Hypothalamus (tissue), 51 donors: ENCODE measurements around the gene GTPBP10.
"Not testable (repeated sequence)": the region's sequence is repeated elsewhere in the genome, so short reads cannot be mapped to it uniquely, and the experiment has no call there.

Source experiments
- DNase-seq, 51 donors: peaks; one replicate each; lab custom pipeline; 2025; lab: John Stamatoyannopoulos, UW

GTPBP10 gene, protein sequence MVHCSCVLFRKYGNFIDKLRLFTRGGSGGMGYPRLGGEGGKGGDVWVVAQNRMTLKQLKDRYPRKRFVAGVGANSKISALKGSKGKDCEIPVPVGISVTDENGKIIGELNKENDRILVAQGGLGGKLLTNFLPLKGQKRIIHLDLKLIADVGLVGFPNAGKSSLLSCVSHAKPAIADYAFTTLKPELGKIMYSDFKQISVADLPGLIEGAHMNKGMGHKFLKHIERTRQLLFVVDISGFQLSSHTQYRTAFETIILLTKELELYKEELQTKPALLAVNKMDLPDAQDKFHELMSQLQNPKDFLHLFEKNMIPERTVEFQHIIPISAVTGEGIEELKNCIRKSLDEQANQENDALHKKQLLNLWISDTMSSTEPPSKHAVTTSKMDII

DNA sequence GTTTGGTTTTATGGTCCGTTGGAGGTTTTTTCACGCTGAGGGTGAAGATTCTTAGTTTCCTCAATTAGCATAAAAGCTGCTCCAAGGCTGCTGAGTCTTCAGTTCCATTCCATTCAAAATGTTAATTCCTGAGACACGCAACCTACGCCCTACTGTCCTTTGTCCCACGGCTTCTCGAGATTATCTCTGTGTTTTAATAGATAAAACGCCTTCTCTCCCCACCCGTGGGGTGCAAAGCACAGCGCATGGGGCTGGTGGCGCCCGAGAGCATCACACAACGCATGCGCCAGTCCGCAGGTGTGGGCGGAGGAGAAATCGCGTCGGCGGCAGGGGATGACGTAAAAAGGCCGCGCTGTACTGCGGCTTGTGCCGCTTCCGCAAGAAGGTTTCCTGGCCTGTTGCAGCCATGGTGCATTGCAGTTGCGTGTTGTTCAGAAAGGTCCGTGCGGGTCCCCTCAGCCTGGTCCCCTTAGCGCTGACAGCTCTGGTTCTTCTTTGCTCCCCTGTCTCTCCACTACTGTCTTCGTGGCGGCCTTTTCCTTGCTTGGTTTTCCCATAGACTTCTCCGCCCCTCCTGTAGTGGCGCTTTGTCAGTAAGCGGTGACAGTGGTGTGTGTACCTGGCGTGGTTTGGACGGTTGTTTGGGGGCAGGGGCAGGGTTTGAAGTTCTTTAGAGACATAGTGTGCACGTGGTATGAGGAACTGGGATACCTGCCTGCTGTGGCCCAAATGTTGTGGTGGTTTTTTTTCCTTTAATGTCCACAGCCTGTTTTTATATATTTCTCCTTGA lies at the start of gene GTPBP10:
Gene GTPBP10, plus strand, starts transcription at position 381 of the 790 bp plus-strand sequence. Its CDS starts 26 bp downstream, at position 407.
- peak; percentile 31 to 95 (median 87) for DNase-seq

DNA sequence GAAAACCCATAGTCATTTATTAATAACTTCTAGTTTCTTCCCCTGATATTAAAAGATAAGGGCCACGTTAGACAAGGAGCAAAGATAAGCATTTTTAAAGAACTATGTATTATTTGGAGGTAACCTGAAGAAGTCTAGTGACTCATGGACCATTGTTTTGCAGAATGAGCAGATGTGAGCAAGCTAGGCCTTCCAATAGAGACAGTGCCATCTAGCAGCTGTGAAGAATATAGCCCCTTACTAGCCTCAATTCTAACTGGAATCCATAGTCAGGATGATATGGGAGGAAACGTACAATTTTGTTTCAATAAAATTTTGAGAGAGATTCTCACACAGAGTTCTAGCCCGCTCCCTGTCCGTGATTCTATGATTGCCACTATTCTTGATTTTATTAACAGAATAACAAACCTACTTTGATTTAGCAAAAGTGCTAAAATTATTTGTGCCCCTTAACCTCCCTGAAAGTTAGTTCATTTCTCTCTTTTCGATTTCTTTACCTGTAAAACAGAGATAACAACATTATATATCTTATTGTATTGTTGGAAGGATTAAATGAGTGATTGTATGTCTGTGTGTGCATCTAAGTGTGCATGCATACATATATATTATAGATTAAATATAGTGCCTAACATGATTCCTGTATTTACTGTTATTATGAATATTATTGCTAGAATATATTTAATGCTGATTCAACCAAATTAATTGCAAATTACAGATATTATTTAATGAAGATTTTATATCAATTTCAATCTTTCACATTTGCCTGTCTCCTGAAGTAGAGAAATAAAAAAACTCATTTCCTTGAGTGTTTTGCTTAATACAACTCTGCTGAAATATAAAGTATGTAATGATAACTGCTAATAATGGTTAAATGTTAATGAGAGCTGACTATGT lies 48.1 kb upstream of the GTPBP10 start:
- peak in 1 of 51 donors; percentile 10 for DNase-seq

DNA sequence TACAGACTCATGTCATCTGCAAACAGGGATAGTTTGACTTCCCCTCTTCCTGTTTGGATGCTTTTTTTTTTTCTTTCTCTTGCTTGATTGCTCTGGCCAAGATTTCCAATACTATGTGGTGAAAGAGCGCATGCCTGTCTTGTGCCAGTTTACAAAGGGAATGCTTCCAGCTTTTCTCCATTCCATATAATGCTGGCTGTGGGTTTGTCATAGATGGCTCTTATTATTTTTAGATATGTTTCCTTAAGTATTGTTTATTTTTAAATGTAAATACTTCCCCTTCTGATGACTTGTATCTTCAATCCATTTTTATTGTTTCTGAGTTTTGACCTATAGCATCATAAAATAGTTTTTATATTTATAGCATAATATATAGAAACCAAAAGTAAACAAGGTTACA lies 43.3 kb upstream of the GTPBP10 start:
- DNase-seq = no peak

DNA sequence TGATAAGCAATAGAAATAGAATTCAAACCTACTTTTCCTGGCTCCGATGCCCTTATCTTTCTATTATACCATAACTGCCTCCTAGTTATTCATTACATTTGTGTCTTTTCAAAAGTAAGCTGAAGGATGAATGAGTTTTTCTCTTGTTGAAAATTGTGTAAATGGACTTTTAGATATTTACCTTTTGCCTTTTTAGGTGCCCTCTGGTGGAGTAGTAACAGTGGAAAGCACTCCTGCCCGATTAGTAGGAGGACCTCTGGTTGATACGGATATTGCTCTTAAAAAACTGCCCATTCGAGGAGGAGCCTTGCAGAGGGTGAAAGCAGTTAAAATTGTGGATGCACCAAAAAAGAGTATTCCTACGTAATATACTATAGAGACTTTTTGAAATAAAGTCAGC lies 36.6 kb upstream of the GTPBP10 start:
- no peak for DNase-seq

DNA sequence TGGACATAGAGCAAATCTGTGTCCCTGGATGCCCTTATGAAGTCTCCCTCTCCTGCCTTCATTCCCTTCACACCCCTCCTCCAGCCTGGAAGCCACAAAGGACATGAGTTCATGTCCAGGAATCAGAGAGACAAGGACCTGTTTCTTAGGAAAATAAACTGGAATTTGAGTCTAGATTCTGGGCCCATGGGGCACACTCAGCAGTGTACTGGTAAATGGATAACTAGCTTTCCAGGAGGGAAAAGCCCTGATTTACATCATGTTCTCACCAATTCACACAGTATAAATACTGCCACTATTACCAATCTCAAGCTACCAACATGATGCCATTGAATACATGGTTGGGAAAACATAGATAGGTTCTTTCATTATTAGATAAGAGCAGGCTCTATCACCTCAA lies 35.3 kb upstream of the GTPBP10 start:
- DNase-seq = no peak

DNA sequence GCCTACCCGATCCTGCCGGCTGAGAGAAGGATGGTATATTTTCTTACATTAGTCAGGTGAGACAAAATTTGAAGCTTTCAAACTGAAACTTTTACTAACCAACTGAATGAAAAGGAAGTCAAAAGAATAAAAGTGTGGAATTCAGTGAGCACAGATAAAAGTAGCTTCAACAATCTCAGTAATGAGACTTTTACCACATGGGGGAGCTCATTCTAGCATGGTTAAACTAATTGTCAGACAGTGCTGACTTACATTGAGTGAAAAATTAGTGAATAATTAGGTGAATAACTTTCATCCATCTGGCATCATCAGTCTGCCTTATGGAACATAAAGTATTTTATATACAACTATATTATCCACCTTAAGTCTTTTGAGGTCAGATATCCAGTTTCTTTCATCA lies 33.8 kb upstream of the GTPBP10 start:
- no peak for DNase-seq

DNA sequence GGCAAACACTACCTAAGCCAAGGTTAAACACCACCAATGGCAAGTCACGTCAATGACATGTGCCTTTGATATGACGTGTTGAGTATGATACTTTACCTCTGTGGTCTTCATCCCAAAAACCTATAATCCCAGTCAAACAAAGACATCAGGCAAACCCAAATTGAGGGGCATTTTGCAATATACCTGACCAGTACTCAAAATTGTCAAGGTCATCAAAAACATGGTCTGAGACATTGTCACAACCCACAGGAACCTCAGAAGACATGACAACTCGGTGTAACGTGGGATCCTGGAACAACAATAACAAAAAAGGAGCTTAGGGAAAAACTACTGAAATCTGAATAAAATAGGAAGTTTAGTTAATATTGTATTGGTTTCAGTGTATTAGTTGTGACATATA lies 32.6 kb upstream of the GTPBP10 start:
- no peak for DNase-seq

DNA sequence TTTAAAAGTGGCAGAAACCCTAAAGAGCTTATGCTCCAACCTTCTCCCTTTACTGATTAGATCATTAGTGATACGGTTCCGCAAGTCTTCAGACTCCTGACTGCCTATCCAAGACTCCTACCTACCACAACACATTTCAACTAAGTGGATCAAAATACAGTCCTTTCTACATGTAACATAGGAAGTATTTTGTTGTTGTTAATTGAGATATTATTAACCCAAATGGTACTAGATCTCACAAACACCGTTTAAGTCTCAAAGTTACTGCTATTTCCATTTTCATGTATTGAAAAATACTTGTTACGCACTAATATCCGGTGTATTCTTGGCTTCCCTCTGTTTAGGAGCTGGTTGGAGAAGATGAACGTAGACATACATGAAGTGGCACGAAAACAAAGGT lies 26.5 kb upstream of the GTPBP10 start:
- no peak for DNase-seq

DNA sequence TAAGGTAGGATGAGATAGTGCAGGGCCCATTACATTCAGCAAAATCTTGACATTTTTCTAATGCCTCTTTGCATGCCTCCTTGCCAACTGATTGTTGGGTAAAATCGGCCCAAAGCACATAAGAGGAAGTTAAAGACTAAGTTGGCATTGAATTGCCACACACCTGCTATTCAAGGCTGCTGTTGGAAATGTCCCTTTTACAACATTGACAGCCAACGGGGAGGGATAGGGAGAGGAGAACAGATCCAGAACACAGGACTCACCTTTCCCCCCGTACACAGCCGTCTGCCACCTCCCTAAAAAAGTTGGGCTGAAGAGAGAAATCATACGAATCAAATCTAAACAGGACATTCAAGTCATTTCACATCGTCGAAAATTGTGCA lies 26.1 kb upstream of the GTPBP10 start:
- no peak for DNase-seq

DNA sequence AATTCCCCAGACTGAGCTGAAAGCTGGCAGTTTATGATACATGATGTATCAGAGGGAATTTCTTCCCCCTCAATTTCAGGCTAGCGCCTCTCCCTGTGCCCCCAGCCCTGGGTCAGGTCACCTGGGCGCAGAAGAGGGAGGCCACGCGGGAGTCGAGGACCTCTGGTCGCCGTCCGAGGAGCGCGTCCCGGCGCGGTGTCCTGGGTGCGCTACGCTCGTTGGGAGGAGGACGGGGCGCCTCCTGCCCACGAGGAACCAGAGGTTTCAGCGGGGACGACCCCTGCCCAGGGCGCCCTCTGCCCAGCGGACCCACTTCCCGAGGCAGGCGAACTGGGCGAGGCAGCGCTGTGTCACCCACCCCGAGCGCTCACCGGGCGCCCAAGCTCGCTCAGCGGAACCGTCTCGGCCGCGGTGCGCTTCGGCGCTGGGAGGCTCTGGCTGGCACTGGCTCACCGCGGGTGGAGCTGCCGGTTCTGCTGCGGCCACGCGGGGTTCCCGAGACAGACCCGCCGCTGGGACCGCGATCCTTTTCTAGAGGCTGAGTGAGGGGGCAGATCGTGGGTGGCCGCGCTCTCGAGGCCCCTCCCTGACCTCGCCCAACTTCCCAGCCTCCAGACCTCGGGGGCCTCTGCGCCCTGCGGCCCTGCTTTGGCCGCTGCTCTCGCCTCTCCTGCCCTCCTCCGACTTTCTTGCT lies 25.6 kb upstream of the GTPBP10 start, which contains the start of gene FAM237B:
Gene FAM237B, minus strand, starts transcription at position 504 of the 694 bp plus-strand sequence. CDS start 1,556 bp downstream, outside the sequence.
- peak in 2 of 51 donors; percentile 1 to 3 for DNase-seq

DNA sequence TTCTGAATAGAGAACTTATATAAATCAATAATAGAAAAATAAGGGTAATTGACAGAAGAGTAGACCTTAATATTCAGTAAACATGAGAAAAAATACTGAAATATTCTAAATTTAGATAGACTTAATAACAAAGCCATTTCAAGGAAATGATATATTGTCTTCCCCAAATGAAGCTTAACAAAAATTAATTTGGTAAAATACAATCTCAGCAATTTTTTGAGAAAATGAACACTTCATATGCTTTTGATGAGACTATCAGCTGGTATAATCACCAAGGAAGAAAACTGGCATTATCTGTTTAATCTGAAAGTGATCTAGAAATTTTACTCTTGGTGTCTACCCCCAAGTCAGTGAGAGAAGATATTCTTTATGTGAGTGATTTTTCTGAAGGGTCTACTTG lies 23.7 kb upstream of the GTPBP10 start:
- no peak for DNase-seq

DNA sequence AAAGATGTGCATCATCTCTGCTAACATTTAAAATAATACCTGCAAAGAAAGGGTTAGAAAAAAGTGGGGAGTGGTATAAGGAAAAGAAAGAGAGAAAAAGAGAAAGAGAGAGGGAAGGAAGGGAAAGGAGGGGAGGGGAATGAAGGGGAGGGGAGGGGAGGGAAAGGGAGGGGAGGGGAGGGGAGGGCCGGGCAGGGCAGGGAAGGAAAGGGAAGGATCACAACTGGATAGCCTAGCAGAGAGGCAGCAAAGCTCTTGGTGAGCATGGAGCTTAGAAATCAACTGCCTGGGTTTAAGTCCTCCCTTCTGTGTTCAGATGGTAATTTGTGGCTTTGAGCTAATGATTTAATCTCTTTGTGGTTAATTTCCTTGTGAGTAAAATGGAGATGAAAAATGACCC lies 20.0 kb upstream of the GTPBP10 start:
- no peak for DNase-seq

DNA sequence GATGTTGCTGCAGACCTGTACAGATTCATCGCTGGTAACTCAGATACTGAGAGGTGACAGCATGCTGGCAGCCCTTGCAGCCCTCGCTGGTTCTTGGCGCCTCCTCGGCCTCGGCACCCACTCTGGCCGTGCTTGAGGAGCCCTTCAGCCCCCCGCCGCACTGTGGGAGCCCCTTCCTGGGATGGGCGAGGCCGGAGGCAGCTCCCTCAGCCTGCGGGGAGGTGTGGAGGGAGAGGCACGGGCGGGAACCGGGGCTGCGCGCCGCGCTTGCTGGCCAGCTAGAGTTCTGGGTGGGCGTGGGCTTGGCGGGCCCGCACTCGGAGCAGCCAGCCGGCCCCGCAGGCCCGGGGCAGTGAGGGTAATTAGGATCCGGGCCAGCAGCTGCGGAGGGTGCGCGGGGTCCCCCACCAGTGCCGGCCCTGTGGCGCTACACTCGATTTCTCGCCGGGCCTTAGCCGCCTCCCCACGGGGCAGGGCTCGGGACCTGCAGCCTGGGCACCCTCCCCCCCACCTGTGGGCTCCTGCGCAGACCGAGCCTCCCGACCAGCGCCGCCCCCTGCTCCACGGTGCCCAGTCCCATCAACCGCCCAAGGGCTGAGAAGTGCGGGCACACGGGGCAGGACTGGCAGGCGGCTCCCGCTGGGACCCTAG lies 12.2 kb upstream of the GTPBP10 start:
- DNase-seq = no peak

DNA sequence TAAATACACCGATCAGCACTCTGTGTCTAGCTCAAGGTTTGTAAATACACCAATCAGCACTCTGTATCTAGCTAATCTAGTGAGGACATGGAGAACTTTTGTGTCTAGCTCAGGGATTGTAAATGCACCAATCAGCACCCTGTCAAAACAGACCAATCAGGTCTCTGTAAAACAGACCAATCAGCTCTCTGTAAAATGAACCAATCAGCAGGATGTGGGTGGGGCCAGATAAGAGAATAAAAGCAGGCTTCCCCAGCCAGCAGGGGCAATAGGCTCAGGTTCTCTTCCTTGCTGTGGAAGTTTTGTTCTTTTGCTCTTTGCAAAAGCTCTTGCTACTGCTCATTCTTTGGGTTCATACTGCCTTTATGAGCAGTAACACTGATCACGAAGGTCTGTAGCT lies 11.6 kb upstream of the GTPBP10 start:
- not testable (repeated sequence) for DNase-seq

DNA sequence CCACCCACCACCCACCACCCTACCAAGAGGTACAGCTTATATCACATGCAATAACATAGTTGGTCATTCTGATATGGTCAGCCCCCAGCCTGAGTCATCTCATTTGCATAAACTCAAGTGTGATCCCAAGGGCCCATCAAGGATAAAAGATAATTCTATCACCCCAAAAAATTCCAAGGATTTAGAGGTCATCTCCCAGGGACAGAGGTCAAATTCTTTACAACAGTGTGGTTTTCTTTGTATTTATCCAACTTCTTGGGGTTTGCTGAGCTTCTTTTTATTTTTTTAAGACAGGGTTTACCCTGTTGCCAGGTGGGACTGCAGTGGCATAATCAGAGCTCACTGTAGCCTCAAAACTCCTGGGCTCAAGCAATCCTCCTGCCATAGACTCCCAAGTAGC lies 9.4 kb upstream of the GTPBP10 start:
- no peak for DNase-seq

DNA sequence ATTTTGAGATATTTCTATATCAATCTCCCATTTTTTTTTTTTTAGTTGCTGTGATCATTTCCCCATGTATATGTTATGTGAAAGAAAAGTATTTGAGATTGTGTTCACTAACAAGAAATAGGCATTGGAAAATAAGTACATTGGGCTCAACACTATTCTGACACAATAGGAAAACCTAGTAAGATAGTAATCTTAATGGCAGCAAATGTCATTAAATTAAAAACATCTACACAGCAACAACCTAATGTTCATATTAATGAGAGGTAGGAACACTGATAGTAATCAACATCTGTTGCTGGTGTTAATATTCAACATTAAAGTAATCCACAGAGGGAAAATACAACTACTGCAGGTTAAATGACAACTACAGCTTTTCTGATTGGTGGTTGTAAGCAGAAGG lies 1.5 kb upstream of the GTPBP10 start:
- DNase-seq = no peak

DNA sequence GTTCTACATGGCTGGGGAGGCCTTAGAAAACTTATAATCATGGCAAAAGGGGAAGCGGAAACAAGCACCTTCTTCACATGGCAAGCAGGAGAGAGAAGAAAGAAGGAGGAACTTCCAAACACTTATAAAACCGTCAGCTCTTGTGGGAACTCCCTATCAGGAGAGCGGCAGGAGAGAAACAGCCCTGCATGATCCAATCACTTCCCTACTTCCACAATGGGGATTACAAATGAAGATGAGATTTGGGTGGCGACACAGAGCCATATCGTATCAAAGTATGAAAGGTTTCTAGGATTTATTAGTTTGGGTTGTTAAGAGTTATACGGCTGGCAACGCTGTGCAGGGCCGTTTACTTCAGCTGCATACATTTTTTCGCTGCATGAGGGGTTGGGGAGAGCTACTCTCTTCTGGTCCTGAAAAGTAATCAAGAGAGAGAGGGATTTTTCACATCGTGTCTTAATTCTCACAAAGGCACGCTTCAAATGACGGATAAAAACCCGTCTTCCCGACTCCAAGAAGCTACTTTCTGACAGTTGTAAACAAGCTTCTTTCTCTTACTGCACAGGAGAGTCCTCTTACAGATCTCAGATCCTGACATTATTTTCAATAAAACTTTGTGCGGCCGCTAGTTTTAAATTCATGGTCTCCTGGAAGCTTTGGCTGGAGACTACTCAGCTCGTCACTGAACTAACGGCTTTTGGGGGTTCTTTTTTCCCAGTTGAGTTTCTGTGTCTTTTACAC lies 751 bp upstream of the GTPBP10 start:
- DNase-seq = peak in 8 of 51 donors; percentile 2 to 81 (median 34)

DNA sequence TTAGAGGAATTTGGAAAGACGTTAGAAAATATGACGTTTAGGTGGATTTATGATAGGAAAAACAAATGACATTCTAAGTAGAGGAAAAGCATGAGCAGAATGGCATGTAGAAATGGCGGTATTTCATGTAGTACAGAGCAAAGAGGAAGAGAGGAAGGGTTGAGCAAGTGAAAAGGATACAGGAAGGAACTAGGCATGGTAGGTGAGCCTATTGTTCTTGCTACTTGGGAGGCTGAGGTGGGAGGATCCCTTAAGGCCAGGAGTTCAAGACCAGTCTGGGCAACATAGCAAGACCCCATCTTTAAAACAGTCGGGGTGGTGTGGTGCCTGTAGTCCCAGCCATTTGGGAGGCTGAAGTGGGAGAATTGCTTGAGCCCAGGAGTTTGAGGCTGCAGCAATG lies 1.2 kb downstream of the GTPBP10 start:
- no peak for DNase-seq

DNA sequence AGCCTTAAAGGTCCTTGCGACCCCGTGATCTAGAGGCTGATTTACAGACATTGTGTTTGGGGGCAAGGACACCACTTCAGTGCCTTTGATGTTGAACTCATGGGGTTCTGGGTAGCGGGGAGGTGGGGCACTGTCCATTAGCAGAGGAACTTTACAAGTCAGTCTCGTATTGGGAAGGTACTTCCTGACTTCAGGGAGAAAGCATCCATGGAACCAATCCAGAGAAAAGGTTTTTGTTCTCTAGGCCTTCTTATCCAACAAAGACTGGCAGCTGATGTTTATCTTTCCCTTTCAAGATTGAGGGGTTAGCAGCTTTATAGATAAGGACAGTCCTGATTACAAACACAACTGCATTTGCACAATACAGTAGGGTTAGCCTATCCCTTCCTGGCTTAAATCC lies 2.8 kb downstream of the GTPBP10 start:
- no peak for DNase-seq
